Gastrocnemius medialis (tissue), 4 donors: Measurements from ENCODE around the gene IGLL5.

ENCODE experiments used
- POLR2A ChIP-seq, 2 donors: fragments of 450-650 bp; IDR thresholded peaks; one replicate each; pipeline ENCODE4 v1.6.1; 2017; ENCODE audit warnings: antibody characterized with exemption in 2 of 2, mild to moderate bottlenecking in 2 of 2, moderate library complexity in 2 of 2
- TF ChIP-seq, protein P1 (sequence below), 5 experiments: fragments of 450-650 bp in 3 of 5; fragments of 200-600 bp in 2 of 5; sonication (generic) in 2 of 5; IDR thresholded peaks in 4 of 5; conservative IDR thresholded peaks in 1 of 5; 1 replicate in 4 of 5; 2 replicates in 1 of 5; pipeline ENCODE4 v1.5.1; 2016 to 2019; ENCODE audit warnings: antibody characterized with exemption in 5 of 5, mild to moderate bottlenecking in 3 of 5, moderate library complexity in 3 of 5

DNA sequence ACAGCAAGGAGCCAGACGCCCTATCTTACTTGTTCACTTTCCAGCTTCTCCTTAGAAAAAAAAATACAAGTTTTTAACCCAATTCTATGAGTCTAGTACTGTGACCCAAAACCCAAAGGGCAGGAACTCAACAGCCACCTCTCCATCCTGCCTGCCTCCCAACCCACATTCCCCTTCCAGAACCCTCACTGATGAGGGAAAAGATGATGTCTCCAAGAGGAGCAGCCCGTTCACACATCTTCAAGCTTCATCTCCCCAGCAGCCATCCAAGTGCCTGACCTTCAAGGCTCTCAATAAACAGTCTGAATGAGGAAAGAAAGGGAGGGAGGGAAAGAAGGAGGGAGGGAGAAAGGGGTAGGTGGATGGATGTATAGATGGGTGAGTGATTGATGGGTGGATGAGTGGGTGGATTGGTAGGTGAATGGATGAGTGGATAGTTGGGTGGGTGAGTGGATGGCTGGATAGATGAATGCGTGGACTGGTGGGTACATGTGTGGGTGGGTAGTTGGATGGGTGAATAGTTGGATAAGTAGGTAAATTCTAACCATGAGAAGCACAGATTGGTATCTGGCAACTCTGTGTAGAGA lies 50.4 kb downstream of the IGLL5 start:
- TF ChIP-seq, protein P1, sequence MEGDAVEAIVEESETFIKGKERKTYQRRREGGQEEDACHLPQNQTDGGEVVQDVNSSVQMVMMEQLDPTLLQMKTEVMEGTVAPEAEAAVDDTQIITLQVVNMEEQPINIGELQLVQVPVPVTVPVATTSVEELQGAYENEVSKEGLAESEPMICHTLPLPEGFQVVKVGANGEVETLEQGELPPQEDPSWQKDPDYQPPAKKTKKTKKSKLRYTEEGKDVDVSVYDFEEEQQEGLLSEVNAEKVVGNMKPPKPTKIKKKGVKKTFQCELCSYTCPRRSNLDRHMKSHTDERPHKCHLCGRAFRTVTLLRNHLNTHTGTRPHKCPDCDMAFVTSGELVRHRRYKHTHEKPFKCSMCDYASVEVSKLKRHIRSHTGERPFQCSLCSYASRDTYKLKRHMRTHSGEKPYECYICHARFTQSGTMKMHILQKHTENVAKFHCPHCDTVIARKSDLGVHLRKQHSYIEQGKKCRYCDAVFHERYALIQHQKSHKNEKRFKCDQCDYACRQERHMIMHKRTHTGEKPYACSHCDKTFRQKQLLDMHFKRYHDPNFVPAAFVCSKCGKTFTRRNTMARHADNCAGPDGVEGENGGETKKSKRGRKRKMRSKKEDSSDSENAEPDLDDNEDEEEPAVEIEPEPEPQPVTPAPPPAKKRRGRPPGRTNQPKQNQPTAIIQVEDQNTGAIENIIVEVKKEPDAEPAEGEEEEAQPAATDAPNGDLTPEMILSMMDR (IDR thresholded peaks at IDR 0.05 in 4 of 5, conservative IDR thresholded peaks at IDR 0.05 in 1 of 5), result no peak
- TF ChIP-seq POLR2A (IDR thresholded peaks at IDR 0.05), result no peak
